Colonic mucosa (tissue), 4 donors: ENCODE measurements around the gene RPP21. TPM values are rescaled to one million over a fixed set of nuclear protein-coding genes. Genes with fewer than 3 reads are reported as not detected.

Experiments
- DNase-seq: peaks from one replicate; pipeline ENCODE4 v3.0.0-alpha.2; 2020
- H3K27ac ChIP-seq: fragments of 200-600 bp; one replicate; pipeline ENCODE4 v1.8.0; 2021
- H3K27me3 ChIP-seq: fragments of 200-600 bp; one replicate; pipeline ENCODE4 v1.8.0; 2021
- H3K36me3 ChIP-seq: fragments of 200-600 bp; one replicate; pipeline ENCODE4 v1.8.0; 2021
- H3K4me1 ChIP-seq: fragments of 200-600 bp; one replicate; pipeline ENCODE4 v1.8.0; 2021; ENCODE audit warnings: mild to moderate bottlenecking
- H3K4me3 ChIP-seq: fragments of 200-600 bp; one replicate; pipeline ENCODE4 v1.8.0; 2021
- H3K9ac ChIP-seq, 2 donors: one replicate each; pipeline ENCODE4 v1.7.0; 2013; ENCODE audit warnings: control low read depth in 2 of 2, low read depth in 2 of 2, low read length in 2 of 2
- H3K9me3 ChIP-seq: fragments of 200-600 bp; one replicate; pipeline ENCODE4 v1.8.0; 2021
- CTCF ChIP-seq: fragments of 200-600 bp; IDR thresholded peaks from one replicate; pipeline ENCODE4 v1.8.0; 2022; ENCODE audit warnings: antibody characterized with exemption, mild to moderate bottlenecking
- intact Hi-C: fragments of 100-400 bp; cut with DNase I; formaldehyde crosslinking; loops from one replicate; pipeline ENCODE4 v1.14.1; 2022
- total RNA-seq, 2 donors: library from RNA; stranded (reverse); fragmentation: NEBNext Ultra II Directional in 1 of 2; extraction: Animal tissue kit (Norgen Biotek cat#: 25700) in 1 of 2; gene quantifications; one replicate each; pipeline ENCODE4 v1.2.1, GENCODE V29; 2021
- donor health status: healthy.
- donor health status: DM: no; HTN: no; CAD: no.
- donor health status: DM: no; HTN: no; CAD: no.

RPP21 gene
- total RNA-seq, 2 donors from 2014 or later, result 41.7 to 60.3 TPM

DNA sequence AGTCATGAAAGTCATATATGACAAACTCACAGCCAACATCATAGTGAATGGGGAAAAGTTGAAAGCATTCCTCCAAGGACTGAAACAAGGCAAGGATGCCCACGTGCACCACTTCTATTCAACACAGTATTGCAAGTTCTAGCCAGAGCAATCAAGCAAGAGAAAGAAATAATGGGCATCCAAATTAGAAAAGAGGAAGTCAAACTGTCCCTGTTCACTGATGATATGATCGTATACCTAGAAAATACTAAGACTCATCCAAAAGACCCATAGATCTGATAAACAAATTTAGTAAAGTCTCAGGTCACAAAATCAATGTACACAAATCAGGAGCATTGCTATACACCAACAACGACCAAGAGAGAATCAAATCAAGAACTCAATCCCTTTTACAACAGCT is 41.2 kb downstream of the RPP21 start:
- Histone ChIP-seq H3K27ac (no peak overlapping the region), H3K9me3 (no peaks in the 10 kb centered on the region), H3K4me1 (no peaks in the 10 kb centered on the region), H3K27me3 (peaks cover 13% of the 10 kb centered on the region), H3K36me3 (no peaks in the 10 kb centered on the region), H3K9ac (no peak overlapping the region), H3K4me3 (no peak overlapping the region)
- intact Hi-C loops, result no loop called here
- no peak for TF ChIP-seq CTCF
- no peak for DNase-seq

GRCh38 chr6:30391240-30391639 is 46.3 kb downstream of the RPP21 start:
- intact Hi-C loops, result no loop called here
- DNase-seq, result no peak
- Histone ChIP-seq H3K4me1 (no peaks in the 10 kb centered on the region), H3K27me3 (peaks cover 5% of the 10 kb centered on the region), H3K36me3 (no peaks in the 10 kb centered on the region), H3K4me3 (no peak overlapping the region), H3K27ac (no peak overlapping the region), H3K9me3 (no peaks in the 10 kb centered on the region), H3K9ac (no peak overlapping the region)
- TF ChIP-seq CTCF, result no peak

GRCh38 chr6:30394139-30394538 is 49.2 kb downstream of the RPP21 start:
- H3K27ac ChIP-seq, result no peak overlapping the region
- DNase-seq, result peak; percentile 57

More at GRCh38 chr6:30394139-30394538, 49.2 kb downstream of the RPP21 start:
- intact Hi-C loops, result no loop called here
- TF ChIP-seq CTCF, result no peak
- peaks cover 5% of the 10 kb centered on the region for H3K27me3 ChIP-seq
- no peaks in the 10 kb centered on the region for H3K36me3 ChIP-seq
- H3K9ac ChIP-seq, result no peak overlapping the region
- H3K4me3 ChIP-seq, result no peak overlapping the region
- no peaks in the 10 kb centered on the region for H3K9me3 ChIP-seq
- no peaks in the 10 kb centered on the region for H3K4me1 ChIP-seq

Other genes starting within 250 kb of the RPP21 start
- 10 to 100 TPM; 44.4 to 51.2 TPM for gene TRIM31, start 232.1 kb upstream of the RPP21 start, total RNA-seq
- 10 to 100 TPM; 10.7 to 17.0 TPM for gene TRIM40, start 209.0 kb upstream of the RPP21 start, total RNA-seq
- gene TRIM10, start 183.9 kb upstream of the RPP21 start, total RNA-seq, result 1 to 10 TPM; 3.8 to 3.9 TPM
- gene TRIM15, start 181.6 kb upstream of the RPP21 start, total RNA-seq, result 10 to 100 TPM; 26.8 to 47.3 TPM
- gene TRIM26, start 131.8 kb upstream of the RPP21 start, total RNA-seq, result 10 to 100 TPM; 48.2 to 53.5 TPM
- gene TRIM39, start 18.2 kb upstream of the RPP21 start, total RNA-seq, result 10 to 100 TPM; 10.1 to 12.1 TPM
- 100 to 1,000 TPM; 208 to 471 TPM for gene HLA-E, start 144.4 kb downstream of the RPP21 start, total RNA-seq
- gene GNL1, start 211.3 kb downstream of the RPP21 start, total RNA-seq, result 10 to 100 TPM; 42.2 to 49.3 TPM
- gene PRR3, start 212.1 kb downstream of the RPP21 start, total RNA-seq, result 1 to 10 TPM; 3.9 to 7.2 TPM
- gene ABCF1, start 226.3 kb downstream of the RPP21 start, total RNA-seq, result 10 to 100 TPM; 43.6 to 61.3 TPM